Thoracic aorta (tissue), 2 donors: Measurements from ENCODE around the gene GIPC3. TPM values are rescaled to one million over a fixed set of nuclear protein-coding genes. Genes with fewer than 3 reads are reported as not detected.

Experiments used
- ATAC-seq: fragments of 150-250 bp; one replicate; pipeline ENCODE4 v1.8.0; 2017; ENCODE audit warnings: low read depth; ENCODE audit not compliant: insufficient number of reproducible peaks, low FRiP score
- DNase-seq: peaks from one replicate; pipeline ENCODE4 v3.0.0-alpha.2; 2020; ENCODE audit warnings: low spot score
- H3K27ac ChIP-seq, 2 donors: fragments of 200-600 bp; sonication (generic); 1 replicate in 1 of 2; 2 replicates in 1 of 2; pipeline ENCODE4 v1.5.1; 2016; ENCODE audit warnings: mild to moderate bottlenecking in 2 of 2, moderate library complexity in 2 of 2
- H3K27me3 ChIP-seq: fragments of 200-600 bp; sonication (generic); replicated peaks from 2 replicates; pipeline ENCODE4 v1.6.0; 2016; ENCODE audit warnings: mild to moderate bottlenecking; ENCODE audit not compliant: insufficient read depth
- H3K36me3 ChIP-seq: fragments of 200-600 bp; sonication (generic); one replicate; pipeline ENCODE4 v1.5.1; 2016
- H3K4me1 ChIP-seq, 2 donors: fragments of 200-600 bp; sonication (generic); 1 replicate in 1 of 2; 2 replicates in 1 of 2; pipeline versions ENCODE4 v1.5.1 to v1.6.0; 2016; ENCODE audit warnings: low read depth in 2 of 2, mild to moderate bottlenecking in 1 of 2; ENCODE audit not compliant: control insufficient read depth in 1 of 2
- H3K4me3 ChIP-seq: fragments of 200-600 bp; sonication (generic); 2 replicates; pipeline ENCODE4 v1.5.1; 2016; ENCODE audit warnings: mild to moderate bottlenecking
- H3K9me3 ChIP-seq: fragments of 200-600 bp; sonication (generic); 2 replicates; pipeline ENCODE4 v1.5.1; 2016
- total RNA-seq, 2 donors: library from RNA; depleted of rRNA; stranded (reverse); fragments of >200 nt; gene quantifications; one replicate each; pipeline versions ENCODE4 v1.1.0 to v1.2.3, GENCODE V29; 2016
- TF ChIP-seq, protein P1 (sequence below): fragments of 200-600 bp; sonication (generic); IDR thresholded peaks from one replicate; pipeline ENCODE4 v1.5.1; 2019; ENCODE audit warnings: antibody characterized with exemption

Gene GIPC3
- total RNA-seq, 2 donors from 2014 or later = 1.1 to 1.6 TPM

DNA sequence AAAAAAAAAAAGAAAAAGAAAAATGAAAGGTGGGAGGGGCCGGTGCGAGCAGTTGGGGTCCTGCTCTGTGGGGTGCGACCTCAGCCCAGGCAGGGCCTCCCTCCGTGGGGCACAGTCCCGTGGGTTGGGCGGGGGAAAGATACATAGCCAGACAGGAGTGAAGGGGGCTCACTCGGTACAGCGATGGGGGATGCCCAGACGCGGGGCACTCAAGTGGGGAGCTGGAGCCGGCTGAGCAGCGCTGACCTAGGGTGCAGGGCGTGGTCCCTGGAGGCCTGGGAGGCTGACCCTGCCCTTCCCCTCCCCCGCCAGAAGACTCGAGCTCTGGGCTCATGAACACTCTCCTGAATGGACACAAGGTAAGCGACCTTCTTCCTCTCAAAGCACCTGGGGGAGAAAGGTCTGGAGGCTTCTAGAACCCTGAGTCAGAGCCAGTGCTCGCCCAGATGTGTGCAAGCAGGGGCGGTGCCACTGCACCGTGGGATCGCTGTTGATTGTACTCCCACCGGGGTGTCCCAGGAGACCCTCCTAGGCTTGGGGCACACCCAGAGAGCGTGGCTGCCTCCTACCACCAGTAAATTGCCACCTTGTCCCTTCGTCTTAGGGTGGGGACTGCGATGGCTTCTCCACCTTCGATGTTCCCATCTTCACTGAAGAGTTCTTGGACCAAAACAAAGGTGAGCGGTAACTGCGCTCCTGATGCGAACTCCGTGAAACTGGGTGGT lies 9.2 kb upstream of the GIPC3 start:
- no peaks in the 10 kb centered on the region for H3K9me3 ChIP-seq
- H3K27me3 ChIP-seq = no peaks in the 10 kb centered on the region
- H3K27ac ChIP-seq = no peak overlapping the region
- no peak for ATAC-seq
- no peak for DNase-seq
- no peaks in the 10 kb centered on the region for H3K36me3 ChIP-seq
- H3K4me1 ChIP-seq = peaks cover 17 to 33% of the 10 kb centered on the region in 2 donors
- TF ChIP-seq, protein P1, sequence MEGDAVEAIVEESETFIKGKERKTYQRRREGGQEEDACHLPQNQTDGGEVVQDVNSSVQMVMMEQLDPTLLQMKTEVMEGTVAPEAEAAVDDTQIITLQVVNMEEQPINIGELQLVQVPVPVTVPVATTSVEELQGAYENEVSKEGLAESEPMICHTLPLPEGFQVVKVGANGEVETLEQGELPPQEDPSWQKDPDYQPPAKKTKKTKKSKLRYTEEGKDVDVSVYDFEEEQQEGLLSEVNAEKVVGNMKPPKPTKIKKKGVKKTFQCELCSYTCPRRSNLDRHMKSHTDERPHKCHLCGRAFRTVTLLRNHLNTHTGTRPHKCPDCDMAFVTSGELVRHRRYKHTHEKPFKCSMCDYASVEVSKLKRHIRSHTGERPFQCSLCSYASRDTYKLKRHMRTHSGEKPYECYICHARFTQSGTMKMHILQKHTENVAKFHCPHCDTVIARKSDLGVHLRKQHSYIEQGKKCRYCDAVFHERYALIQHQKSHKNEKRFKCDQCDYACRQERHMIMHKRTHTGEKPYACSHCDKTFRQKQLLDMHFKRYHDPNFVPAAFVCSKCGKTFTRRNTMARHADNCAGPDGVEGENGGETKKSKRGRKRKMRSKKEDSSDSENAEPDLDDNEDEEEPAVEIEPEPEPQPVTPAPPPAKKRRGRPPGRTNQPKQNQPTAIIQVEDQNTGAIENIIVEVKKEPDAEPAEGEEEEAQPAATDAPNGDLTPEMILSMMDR = no peak
- H3K4me3 ChIP-seq = peak overlapping the region; percentile 56

DNA sequence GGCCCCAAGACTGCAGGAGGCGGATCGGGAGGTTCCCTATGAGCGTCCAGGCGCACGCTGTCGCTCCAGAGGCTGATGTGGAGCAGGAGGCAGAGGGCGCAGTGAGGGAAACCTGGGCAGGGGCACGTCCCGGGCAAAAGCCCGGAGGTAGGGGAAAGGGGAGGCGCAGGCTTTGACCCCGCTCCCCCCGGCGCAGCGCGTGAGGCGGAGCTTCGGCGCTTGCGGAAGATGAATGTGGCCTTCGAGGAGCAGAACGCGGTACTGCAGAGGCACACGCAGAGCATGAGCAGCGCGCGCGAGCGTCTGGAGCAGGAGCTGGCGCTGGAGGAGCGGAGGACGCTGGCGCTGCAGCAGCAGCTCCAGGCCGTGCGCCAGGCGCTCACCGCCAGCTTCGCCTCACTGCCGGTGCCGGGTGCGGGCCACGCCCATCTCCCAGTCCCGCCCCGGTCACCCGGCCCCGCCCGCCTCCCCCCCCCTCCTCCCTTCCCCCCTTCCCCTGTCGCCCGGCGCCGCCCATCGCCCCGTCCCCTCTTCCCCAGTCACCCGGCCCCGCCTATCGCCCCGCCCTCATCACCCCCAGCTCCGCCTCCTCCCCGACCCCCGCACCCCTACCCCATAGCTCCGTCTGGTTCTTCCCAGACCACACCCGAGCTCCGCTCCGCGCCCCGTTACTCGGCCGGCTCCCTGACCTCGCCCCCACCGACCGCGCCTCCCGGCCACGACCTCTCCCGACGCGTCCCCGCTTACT lies 8.4 kb upstream of the GIPC3 start:
- Histone ChIP-seq H3K27ac (no peak overlapping the region), H3K9me3 (no peaks in the 10 kb centered on the region), H3K4me3 (peak overlapping the region; percentile 56), H3K4me1 (peaks cover 15 to 31% of the 10 kb centered on the region in 2 donors), H3K36me3 (no peaks in the 10 kb centered on the region), H3K27me3 (no peaks in the 10 kb centered on the region)
- TF ChIP-seq, protein P1 = no peak
- ATAC-seq (no peak), DNase-seq (no peak)

DNA sequence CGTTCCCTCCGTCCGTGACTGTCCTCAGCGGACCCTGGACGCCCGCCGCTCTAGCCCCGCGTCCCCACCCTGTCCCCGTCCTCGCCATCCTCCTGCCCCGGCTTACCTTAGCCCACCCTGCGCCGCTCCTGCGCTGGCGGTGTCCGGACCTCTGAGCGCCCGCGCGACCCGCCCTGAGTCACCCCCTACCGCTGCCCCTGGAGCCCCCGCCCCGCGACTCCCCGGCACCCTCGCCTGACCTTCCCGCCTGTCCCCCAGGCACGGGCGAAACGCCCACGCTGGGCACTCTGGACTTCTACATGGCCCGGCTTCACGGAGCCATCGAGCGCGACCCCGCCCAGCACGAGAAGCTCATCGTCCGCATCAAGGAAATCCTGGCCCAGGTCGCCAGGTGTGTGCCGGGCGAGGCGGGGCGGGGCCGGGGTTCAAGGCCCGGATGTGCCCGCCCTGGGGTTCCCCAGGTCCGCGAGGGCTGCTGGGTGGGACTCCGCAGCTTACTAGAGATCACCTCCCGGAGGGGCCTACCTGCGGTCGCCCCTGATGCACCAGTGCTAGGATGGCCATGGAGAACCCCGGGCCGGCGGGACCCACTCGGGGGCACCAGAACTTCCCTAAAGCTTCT lies 7.4 kb upstream of the GIPC3 start:
- TF ChIP-seq, protein P1 = no peak
- no peak overlapping the region for H3K4me3 ChIP-seq
- no peaks in the 10 kb centered on the region for H3K27me3 ChIP-seq
- ATAC-seq (no peak), DNase-seq (no peak)
- no peak overlapping the region for H3K27ac ChIP-seq
- peaks cover 12 to 26% of the 10 kb centered on the region in 2 donors for H3K4me1 ChIP-seq
- H3K36me3 ChIP-seq = no peaks in the 10 kb centered on the region
- H3K9me3 ChIP-seq = no peaks in the 10 kb centered on the region

- no peak for ATAC-seq
- Histone ChIP-seq H3K4me3 (no peak overlapping the region), H3K4me1 (peaks cover 12 to 24% of the 10 kb centered on the region in 2 donors), H3K36me3 (no peaks in the 10 kb centered on the region), H3K27me3 (no peaks in the 10 kb centered on the region), H3K9me3 (no peaks in the 10 kb centered on the region), H3K27ac (no peak overlapping the region)
- TF ChIP-seq, protein P1 = no peak
- DNase-seq = no peak
Observed at GRCh38 chr19:3578390-3578789, 6.9 kb upstream of the GIPC3 start.
